ENCODE results near the gene RBP3.

- no peak for TF ChIP-seq POLR2A (IDR thresholded peaks at IDR 0.05)
- no peak for TF ChIP-seq CTCF (IDR thresholded peaks at IDR 0.05)
Observed at GRCh38 chr10:47332371-47332770, 15.8 kb upstream of the RBP3 start.

Measured in adrenal gland (tissue), 5 donors.